ENCODE data around the gene PFKP.

Gene PFKP

DNA sequence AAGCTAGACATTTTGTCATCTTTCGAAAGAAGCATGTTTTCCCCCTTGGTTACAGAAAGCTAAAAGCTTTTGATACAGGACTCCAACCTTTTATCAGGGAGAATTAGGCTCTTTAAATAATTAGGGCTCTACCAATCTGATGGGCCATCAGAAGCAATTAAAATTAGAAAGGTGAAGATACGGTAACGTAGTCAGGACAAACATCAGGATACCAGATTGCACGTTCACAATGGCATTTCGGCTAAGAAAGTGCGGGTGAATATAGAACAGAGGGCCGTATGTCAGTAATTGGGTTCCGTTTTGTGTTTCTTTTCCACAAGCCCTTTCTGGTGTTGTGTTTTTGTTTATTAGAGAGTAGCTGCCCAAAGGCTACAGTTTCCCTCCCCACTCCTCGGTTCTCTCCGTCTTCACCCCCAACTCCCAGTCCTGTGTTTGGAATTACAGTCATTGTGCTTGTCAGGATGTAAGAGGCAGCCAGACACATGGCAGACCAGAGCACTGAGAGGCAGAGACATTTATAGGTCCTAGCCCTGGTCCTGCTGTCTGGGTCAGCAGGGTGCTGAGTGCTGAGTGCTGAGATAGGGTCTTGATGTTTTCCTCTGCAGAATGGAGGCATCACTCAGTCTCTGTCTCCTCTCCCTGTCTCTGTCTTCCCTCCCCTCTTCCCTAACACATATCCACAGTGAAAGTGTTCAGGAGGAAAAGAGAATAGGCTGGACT is 5.5 kb downstream of the PFKP start:
- no peak for DNase-seq

- no peak for DNase-seq
Observed at GRCh38 chr10:3074145-3074665, 6.9 kb downstream of the PFKP start.

DNA sequence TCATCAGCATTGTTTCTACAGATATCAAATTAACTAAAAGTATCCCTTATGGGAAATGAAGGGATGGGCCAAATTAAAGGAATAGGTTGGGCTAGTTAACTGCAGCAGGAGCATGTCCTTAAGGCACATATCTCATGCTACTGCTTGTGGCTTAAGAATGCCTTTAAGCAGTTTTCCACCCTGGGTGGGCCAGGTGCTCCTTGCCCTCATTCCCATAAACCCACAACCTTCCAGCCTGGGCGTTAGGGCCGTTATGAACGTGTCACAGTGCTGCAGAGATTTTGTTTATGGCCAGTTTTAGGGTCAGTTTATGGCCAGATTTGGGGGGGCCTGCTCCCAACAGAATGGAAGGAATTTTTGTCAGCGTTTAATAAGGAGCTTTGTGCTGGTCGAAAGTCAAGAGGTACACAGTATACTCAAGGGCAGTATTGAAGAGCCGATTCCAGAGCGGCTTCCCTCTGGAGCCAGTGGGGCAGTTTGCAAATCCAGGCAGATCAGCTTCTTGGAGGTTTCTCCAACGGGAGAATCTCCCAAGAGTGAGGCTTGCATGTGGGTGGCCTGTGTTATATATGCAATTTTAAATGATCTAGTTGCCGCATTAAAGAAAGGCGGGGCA is 7.7 kb downstream of the PFKP start:
- no peak for DNase-seq

- no peak for DNase-seq
Observed at GRCh38 chr10:3076138-3076537, 8.8 kb downstream of the PFKP start.

- DNase-seq: no peak
Observed at GRCh38 chr10:3077509-3077908, 10.2 kb downstream of the PFKP start.

DNA sequence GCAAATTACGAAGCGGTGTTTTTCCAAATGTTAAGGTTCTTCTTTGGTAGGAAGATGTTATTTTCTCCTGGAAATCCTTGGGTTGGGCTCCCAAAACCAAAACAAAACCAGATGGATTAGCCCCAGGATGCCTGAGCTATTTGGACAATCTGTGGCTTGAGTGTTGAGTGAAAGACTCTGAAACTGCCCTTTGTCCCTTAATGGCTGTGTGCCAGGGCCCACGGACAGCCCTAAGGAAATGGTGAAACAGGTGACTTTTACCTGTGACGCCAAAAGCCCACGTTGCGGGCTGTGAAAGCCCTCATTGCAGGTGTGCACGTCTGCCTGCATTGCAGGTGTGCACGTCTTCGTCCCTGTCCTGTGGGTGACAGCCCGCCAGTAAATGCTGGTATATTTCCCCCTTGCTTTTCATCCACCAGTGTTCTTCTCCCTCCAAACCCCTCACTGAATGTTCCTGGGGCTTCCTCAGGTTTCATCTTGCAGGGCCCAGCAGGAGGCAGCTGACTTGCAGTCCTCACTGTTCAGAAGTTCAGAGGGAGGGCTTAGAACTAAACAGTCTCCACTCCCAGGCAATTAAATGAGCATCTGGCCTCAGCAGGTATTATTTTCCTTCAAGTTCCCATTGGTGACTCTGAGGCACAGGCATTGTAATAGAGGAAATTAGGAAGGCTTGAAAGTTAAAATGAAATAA is 10.7 kb downstream of the PFKP start:
- peak; percentile 70 for DNase-seq

DNA sequence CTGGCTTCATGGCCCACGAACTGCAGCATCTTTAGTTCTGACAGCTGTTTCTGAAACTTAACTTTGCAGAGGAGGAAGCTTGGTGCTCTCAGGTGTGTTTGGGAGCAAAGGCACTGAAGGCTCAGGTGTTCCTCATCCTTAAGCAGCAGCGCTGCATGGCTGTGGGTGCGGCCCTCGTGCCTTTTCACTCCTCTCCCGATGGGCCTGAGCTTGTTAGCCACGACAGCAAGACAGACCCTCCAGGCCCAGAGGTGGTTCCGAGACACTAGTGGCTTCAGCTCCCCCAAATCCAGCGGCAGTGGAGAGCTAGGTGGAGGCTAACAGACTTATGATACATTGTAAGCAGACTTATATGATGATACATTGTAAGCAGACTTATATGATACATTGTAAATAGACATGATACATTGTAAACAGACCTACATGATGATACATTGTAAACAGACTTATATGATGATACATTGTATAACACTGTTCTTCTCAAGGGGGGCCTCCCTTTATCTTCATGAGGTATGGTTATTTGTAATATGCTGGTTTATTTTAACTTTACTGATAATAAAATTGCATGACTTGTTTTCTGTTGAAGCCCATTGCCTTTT is 14.1 kb downstream of the PFKP start:
- DNase-seq: no peak

DNA sequence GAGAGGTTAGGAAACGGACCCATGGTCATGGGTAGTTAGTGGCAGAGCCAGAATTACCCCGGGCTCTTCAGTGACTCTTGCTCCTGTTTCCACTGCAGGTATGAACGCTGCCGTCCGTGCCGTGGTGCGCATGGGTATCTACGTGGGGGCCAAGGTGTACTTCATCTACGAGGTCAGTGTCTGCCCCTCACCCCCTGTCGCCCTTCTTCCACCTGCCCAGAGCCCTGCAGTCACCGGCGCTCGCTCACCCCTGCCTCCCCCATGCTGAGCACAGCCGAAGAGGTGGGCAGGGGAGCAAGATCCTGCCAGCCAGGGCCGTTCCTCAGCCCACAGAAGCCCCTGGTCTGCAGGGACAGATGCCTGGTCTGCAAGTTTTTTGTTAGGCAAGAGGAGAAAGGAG is 14.9 kb downstream of the PFKP start:
- DNase-seq: no peak

- DNase-seq: no peak
Observed at GRCh38 chr10:3085785-3086567, 18.6 kb downstream of the PFKP start.

DNA sequence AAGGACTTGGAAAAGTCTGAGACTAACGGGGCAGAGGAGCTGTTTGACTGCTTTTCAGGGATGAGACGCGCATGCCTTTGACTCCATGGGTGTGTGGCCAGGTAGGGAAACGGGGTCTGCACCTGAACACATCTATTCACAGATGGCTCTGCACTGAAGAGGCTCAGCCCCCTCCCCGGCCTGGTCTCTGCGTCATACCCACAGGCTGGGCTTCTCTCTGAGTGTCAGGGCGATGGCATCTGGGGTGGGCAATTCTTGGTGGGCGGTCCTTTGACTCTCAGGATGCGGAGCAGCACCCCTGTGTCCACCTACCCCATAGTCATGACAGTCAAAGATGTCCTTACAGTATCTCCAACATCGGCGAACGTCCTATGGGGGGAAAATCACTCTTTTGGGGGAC is 23.0 kb downstream of the PFKP start:
- no peak for DNase-seq

DNA sequence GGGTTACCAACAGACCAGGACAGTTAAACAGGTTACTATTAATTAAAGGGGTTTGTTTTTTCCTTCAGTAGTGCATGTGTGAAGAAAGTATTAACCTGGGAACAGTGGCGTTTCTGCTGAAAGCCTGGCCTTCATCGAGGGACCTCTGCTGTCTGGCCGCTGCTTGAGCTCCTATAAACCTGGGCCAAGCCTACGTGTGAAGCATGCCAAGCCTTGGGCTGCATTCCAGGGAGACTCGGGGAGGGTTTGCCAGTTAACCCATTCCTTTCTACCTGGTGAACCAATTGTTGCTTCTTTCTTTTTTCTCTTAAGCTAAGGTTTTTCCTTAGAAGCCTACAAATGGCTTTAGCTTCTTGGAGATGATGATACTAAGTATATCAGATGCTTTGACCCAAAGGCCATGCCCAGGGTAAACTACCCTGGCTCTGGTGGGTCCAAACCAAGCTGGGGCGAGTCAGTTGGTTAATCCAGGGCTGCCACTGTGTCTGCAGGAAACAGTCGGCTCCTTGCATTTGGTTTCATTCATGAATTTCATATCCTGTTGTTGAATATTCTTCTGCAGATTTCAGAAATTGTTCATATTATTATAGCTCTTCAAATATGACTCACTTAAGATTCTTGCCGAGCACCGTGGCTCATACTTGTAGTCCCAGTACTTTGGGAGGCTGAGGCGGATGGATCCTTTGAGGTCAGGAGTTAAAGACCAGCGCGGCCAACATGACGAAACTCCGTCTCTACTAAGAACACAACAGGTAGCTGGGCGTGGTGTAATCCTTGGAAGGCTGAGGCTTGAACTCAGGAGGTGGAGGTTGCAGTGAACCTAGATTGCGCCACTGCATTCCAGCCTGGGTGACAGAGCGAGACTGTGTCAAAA is 23.8 kb downstream of the PFKP start:
- DNase-seq: no peak

DNA sequence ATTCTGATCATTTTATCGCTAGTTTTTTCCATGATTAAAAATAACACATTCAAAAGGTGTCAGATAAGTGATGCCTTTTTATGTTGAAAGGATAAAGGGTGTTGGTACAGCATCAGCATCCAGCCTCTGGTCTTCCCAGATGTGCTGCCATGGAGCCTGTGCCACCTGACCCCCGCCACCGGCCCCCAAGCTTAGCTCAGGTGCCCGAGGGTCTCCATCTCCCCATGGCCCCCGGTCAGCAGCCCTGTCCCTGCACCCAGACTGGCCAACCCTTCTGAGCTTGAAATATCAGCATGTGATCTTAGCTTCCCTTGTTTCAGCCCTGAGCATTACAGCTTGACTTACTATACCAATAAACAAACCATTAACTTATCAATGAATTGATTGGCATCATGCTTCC is 24.6 kb downstream of the PFKP start:
- DNase-seq: no peak

- no peak for DNase-seq
Observed at GRCh38 chr10:3093996-3094395, 26.6 kb downstream of the PFKP start.

- DNase-seq: no peak
Observed at GRCh38 chr10:3094609-3095036, 27.3 kb downstream of the PFKP start.

GRCh38 chr10:3095373-3096139 is 28.2 kb downstream of the PFKP start:
- no peak for DNase-seq

DNA sequence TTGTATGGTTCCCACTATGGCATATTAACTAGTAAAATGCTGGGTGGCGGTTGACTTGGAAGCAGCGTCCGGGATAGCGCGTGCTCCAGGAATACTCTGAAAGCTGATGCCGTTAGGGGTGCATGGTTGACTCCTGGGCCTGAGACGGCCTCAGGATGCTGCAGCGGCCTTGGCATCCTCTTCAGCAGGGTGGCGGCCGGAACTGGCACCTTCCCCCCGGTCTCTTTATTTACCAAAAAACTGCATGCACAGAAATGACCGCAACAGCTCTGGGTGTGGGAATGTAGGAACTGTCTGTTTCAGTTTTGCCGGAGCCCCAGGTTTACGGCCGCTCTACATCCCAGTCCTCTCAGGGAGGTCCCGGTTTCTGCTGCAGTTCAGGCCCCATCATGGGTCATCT is 28.8 kb downstream of the PFKP start:
- DNase-seq: no peak

GRCh38 chr10:3097160-3097559 is 29.8 kb downstream of the PFKP start:
- no peak for DNase-seq

DNA sequence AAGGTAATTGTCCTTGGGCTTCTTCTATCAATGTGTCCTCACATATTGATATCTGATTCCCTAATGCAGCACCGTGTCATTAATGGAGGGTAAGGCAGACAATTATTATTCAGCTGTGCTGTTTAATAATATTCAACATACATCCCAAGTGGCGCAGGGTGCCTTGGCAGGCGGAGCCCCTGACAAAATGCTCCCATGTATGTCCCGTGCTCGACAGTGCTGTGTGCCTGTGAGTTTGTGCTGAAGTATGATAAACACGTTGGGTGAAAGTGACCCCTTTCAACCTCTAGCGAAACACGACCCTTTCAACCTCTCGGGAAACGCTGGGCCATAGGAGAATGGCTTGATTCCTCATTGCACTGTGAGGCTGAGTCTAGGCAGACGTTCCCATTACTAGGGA is 31.3 kb downstream of the PFKP start:
- no peak for DNase-seq

- no peak for DNase-seq
Observed at GRCh38 chr10:3099291-3100092, 32.1 kb downstream of the PFKP start.

Measured in NCI-H345 (cell line).